Liver (tissue), 9 donors: ENCODE measurements around the gene ATG2B. TPM values are rescaled to one million over a fixed set of nuclear protein-coding genes. Genes with fewer than 3 reads are reported as not detected.

Experiments used
- DNase-seq: peaks from one replicate; pipeline ENCODE4 v3.0.0-alpha.2; 2017; ENCODE audit warnings: low spot score
- H3K27ac ChIP-seq, 2 donors: one replicate each; pipeline ENCODE4 v1.7.0; 2013; ENCODE audit warnings: inconsistent platforms in 2 of 2, low read length in 2 of 2, control low read depth in 1 of 2, low read depth in 1 of 2, mild to moderate bottlenecking in 1 of 2
- H3K27me3 ChIP-seq, 4 donors: one replicate each; pipeline versions ENCODE4 v1.6.1 to v1.7.0; 2013; ENCODE audit warnings: low read length in 3 of 4, inconsistent platforms in 1 of 4, mild to moderate bottlenecking in 1 of 4, moderate library complexity in 1 of 4; ENCODE audit not compliant: control insufficient read depth in 4 of 4, insufficient read depth in 4 of 4
- H3K36me3 ChIP-seq, 4 donors: one replicate each; pipeline versions ENCODE4 v1.6.1 to v1.7.0; 2013; ENCODE audit warnings: low read length in 3 of 4, mild to moderate bottlenecking in 3 of 4, low read depth in 1 of 4, moderate library complexity in 1 of 4; ENCODE audit not compliant: control insufficient read depth in 4 of 4, insufficient read depth in 3 of 4
- H3K4me1 ChIP-seq, 4 donors: one replicate each; pipeline versions ENCODE4 v1.6.1 to v1.7.0; 2013; ENCODE audit warnings: low read length in 3 of 4, mild to moderate bottlenecking in 3 of 4, moderate library complexity in 1 of 4; ENCODE audit not compliant: control insufficient read depth in 4 of 4, insufficient read depth in 4 of 4
- H3K4me3 ChIP-seq, 3 donors: one replicate each; pipeline versions ENCODE4 v1.6.1 to v1.7.0; 2013; ENCODE audit warnings: low read length in 3 of 3, control low read depth in 1 of 3, low read depth in 1 of 3, mild to moderate bottlenecking in 1 of 3
- H3K9ac ChIP-seq, 2 donors: one replicate each; pipeline ENCODE4 v1.7.0; 2013; ENCODE audit warnings: low read length in 2 of 2, mild to moderate bottlenecking in 2 of 2, moderate library complexity in 2 of 2, control low read depth in 1 of 2, low read depth in 1 of 2
- H3K9me3 ChIP-seq, 4 donors: one replicate each; pipeline versions ENCODE4 v1.6.1 to v1.7.0; 2013; ENCODE audit warnings: low read length in 3 of 4; ENCODE audit not compliant: control insufficient read depth in 4 of 4
- ATF3 ChIP-seq: IDR thresholded peaks from 2 replicates; pipeline ENCODE4 v1.6.1; 2016; ENCODE audit warnings: antibody characterized with exemption
- EGR1 ChIP-seq, 2 donors: IDR thresholded peaks; 2 replicates each; pipeline ENCODE4 v1.6.1; 2016 to 2018; ENCODE audit warnings: antibody characterized with exemption in 2 of 2, low read depth in 2 of 2
- FOXA1 ChIP-seq: IDR thresholded peaks from 2 replicates; pipeline ENCODE4 v1.6.1; 2016; ENCODE audit warnings: antibody characterized with exemption
- FOXA2 ChIP-seq: IDR thresholded peaks from 2 replicates; pipeline ENCODE4 v1.6.1; 2016; ENCODE audit warnings: antibody characterized with exemption
- HNF4A ChIP-seq, 2 donors: conservative IDR thresholded peaks; 2 replicates each; pipeline ENCODE4 v1.6.1; 2016; ENCODE audit warnings: antibody characterized with exemption in 2 of 2, mild to moderate bottlenecking in 2 of 2
- NR2F2 ChIP-seq: IDR thresholded peaks from 2 replicates; pipeline ENCODE4 v1.6.1; 2016; ENCODE audit warnings: antibody characterized with exemption
- REST ChIP-seq: IDR thresholded peaks from 2 replicates; pipeline ENCODE4 v1.6.1; 2016; ENCODE audit warnings: antibody characterized with exemption, mild to moderate bottlenecking
- RXRA ChIP-seq, 2 donors: IDR thresholded peaks; 2 replicates each; pipeline ENCODE4 v1.6.1; 2017 to 2018; ENCODE audit warnings: antibody characterized with exemption in 2 of 2, mild to moderate bottlenecking in 1 of 2
- TAF1 ChIP-seq: conservative IDR thresholded peaks from 2 replicates; pipeline ENCODE4 v1.6.1; 2016; ENCODE audit warnings: antibody characterized with exemption, mild to moderate bottlenecking
- YY1 ChIP-seq: IDR thresholded peaks from 2 replicates; pipeline ENCODE4 v1.6.1; 2016; ENCODE audit warnings: antibody characterized with exemption, mild to moderate bottlenecking
- WGBS: extraction: QIAGEN DNeasy Blood & Tissue Kit; methylation state at CpG from one replicate; pipeline ENCODE4 v1.1.7; 2013; 5-methylcytosine and 5-hydroxymethylcytosine counted together
- polyA plus RNA-seq, 2 donors: library from polyadenylated mRNA; stranded (reverse) in 1 of 2; unstranded in 1 of 2; fragments of 200-250 nt in 1 of 2; fragments of >200 nt in 1 of 2; fragmentation: Nextera tagmentation in 1 of 2; extraction: Ambion mirVana in 1 of 2; gene quantifications; one replicate each; pipeline versions ENCODE4 v1.2.1 to v1.2.3, GENCODE V29; 2013 to 2015
- total RNA-seq, 2 donors: library from RNA; depleted of rRNA; stranded (reverse); fragments of >200 nt; gene quantifications; one replicate each; pipeline ENCODE4 v1.2.3, GENCODE V29; 2014
- donor health status: healthy.
- donor health status: healthy.
- donor health status: healthy.
- donor health status: healthy.
- donor health status: healthy.

ATG2B gene
- total and polyA plus RNA-seq, 4 donors = 4.7 to 36.0 (median 20.5) TPM

- Histone ChIP-seq H3K4me3 (no peak overlapping the region), H3K9ac (no peak overlapping the region), H3K4me1 (peaks cover 0 to 4% (median 1%) of the 10 kb centered on the region in 4 donors), H3K27ac (no peak overlapping the region), H3K27me3 (no peaks in the 10 kb centered on the region), H3K36me3 (peaks cover under 1 to 28% (median 20%) of the 10 kb centered on the region in 4 donors), H3K9me3 (no peaks in the 10 kb centered on the region)
- DNase-seq = no peak
- 93% methylated on average over 7 of the region's 7 CpGs for WGBS
- TF ChIP-seq REST (no peak), FOXA1 (no peak), HNF4A (conservative IDR thresholded peaks at IDR 0.05) (no peak), ATF3 (no peak)
These were observed 68.9 kb downstream of the ATG2B start for GRCh38 chr14:96294246-96294645.

GRCh38 chr14:96287856-96288255 lies 75.3 kb downstream of the ATG2B start:
- TF ChIP-seq ATF3 = no peak
- TF ChIP-seq NR2F2 = no peak
- no peak for TF ChIP-seq HNF4A (conservative IDR thresholded peaks at IDR 0.05)
- TF ChIP-seq RXRA (IDR thresholded peaks at IDR 0.05) = no peak
- no peak for TF ChIP-seq FOXA1

GRCh38 chr14:96286251-96286650 lies 76.9 kb downstream of the ATG2B start:
- 70% methylated on average over 1 of the region's 1 CpG for WGBS
- H3K4me1 ChIP-seq = peaks cover 5 to 40% (median 33%) of the 10 kb centered on the region in 4 donors
- no peak for DNase-seq
- TF ChIP-seq RXRA (IDR thresholded peaks at IDR 0.05) = no peak
- no peak for TF ChIP-seq TAF1
- no peak for TF ChIP-seq FOXA2
- H3K27me3 ChIP-seq = no peaks in the 10 kb centered on the region
- peak overlapping the region; percentile 79 to 87 for H3K27ac ChIP-seq
- peaks cover 2 to 26% (median 19%) of the 10 kb centered on the region in 4 donors for H3K36me3 ChIP-seq
- H3K9me3 ChIP-seq = no peaks in the 10 kb centered on the region
- H3K4me3 ChIP-seq = no peak overlapping the region
- H3K9ac ChIP-seq = peak overlapping the region; percentile 31 to 74

More at GRCh38 chr14:96287856-96288255, 75.3 kb downstream of the ATG2B start:
- 95% methylated on average over 1 of the region's 1 CpG for WGBS
- no peak overlapping the region for H3K4me3 ChIP-seq
- peaks cover 1 to 26% (median 22%) of the 10 kb centered on the region in 4 donors for H3K4me1 ChIP-seq
- no peaks in the 10 kb centered on the region for H3K27me3 ChIP-seq
- H3K27ac ChIP-seq = no peak overlapping the region
- H3K9ac ChIP-seq = no peak overlapping the region
- DNase-seq = no peak
- peaks cover 2 to 29% (median 20%) of the 10 kb centered on the region in 4 donors for H3K36me3 ChIP-seq
- no peaks in the 10 kb centered on the region for H3K9me3 ChIP-seq

GRCh38 chr14:96285667-96286066 lies 77.5 kb downstream of the ATG2B start:
- H3K36me3 ChIP-seq = peaks cover 2 to 22% (median 17%) of the 10 kb centered on the region in 4 donors
- H3K9me3 ChIP-seq = no peaks in the 10 kb centered on the region
- peak overlapping the region; percentile 79 to 87 for H3K27ac ChIP-seq

More at GRCh38 chr14:96285667-96286066, 77.5 kb downstream of the ATG2B start:
- Histone ChIP-seq H3K9ac (peak overlapping the region; percentile 20 to 74), H3K27me3 (no peaks in the 10 kb centered on the region), H3K4me3 (no peak overlapping the region), H3K4me1 (peaks cover 5 to 45% (median 37%) of the 10 kb centered on the region in 4 donors)
- TF ChIP-seq TAF1 (peak; percentile 17), EGR1 (IDR thresholded peaks at IDR 0.05; ENCODE audit: low read depth in 2 of 2) (no peak), YY1 (peak; percentile 58)
- WGBS = 60% methylated on average over 17 of the region's 17 CpGs
- no peak for DNase-seq
